Stimulated activated naive B cell treated with anti-CD40 and anti-IgM and Interleukin-4, amounts not matched to agents 10 μg/mL and 1 μg/mL and 100 μg/mL, for 72 hours (primary cell): ENCODE results near the gene TMEM245.

ENCODE experiments used
- ATAC-seq, 2 donors: fragments of 150-1000 bp; cut with Tn5 transposase; replicated peaks; 2 replicates each; pipeline ENCODE4 v1.10.0; 2021; ENCODE audit warnings: moderate library complexity in 1 of 2
- DNase-seq: peaks from one replicate; pipeline ENCODE4 v3.0.0; 2021
- H3K27ac Mint-ChIP-seq: one replicate; pipeline ENCODE4 v1.8.0; 2022; ENCODE audit warnings: mild to moderate bottlenecking, mixed read lengths
- H3K27me3 Mint-ChIP-seq, 2 donors: one replicate each; pipeline ENCODE4 v1.8.0; 2022; ENCODE audit warnings: mixed read lengths in 2 of 2
- H3K36me3 Mint-ChIP-seq, 2 donors: one replicate each; pipeline ENCODE4 v1.8.0; 2022; ENCODE audit warnings: mixed read lengths in 2 of 2, mild to moderate bottlenecking in 1 of 2
- H3K4me1 Mint-ChIP-seq, 2 donors: one replicate each; pipeline ENCODE4 v1.8.0; 2022; ENCODE audit warnings: mixed read lengths in 2 of 2, mild to moderate bottlenecking in 1 of 2
- H3K4me3 Mint-ChIP-seq, 2 donors: one replicate each; pipeline ENCODE4 v1.8.0; 2022; ENCODE audit warnings: mild to moderate bottlenecking in 2 of 2, mixed read lengths in 2 of 2, moderate library complexity in 1 of 2
- H3K9me3 Mint-ChIP-seq, 2 donors: one replicate each; pipeline ENCODE4 v1.8.0; 2022; ENCODE audit warnings: mixed read lengths in 2 of 2, mild to moderate bottlenecking in 1 of 2

The TMEM245 gene

GRCh38 chr9:109121232-109121796 is 1.6 kb upstream of the TMEM245 start:
- Mint-ChIP-seq H3K9me3 (no peaks in the 10 kb centered on the region), H3K4me1 (peaks cover 13 to 28% of the 10 kb centered on the region in 2 donors), H3K27me3 (no peaks in the 10 kb centered on the region), H3K36me3 (peaks cover 6 to 9% of the 10 kb centered on the region in 2 donors), H3K4me3 (no peak overlapping the region), H3K27ac (no peak overlapping the region)
- ATAC-seq (no peak), DNase-seq (no peak)

- Mint-ChIP-seq H3K4me1 (peaks cover 16 to 33% of the 10 kb centered on the region in 2 donors), H3K27me3 (no peaks in the 10 kb centered on the region), H3K9me3 (no peaks in the 10 kb centered on the region), H3K36me3 (peaks cover 6 to 12% of the 10 kb centered on the region in 2 donors), H3K4me3 (peak overlapping the region; percentile 90 to 95), H3K27ac (peak overlapping the region; percentile 9)
- ATAC-seq (no peak), DNase-seq (no peak)
These were observed 550 bp upstream of the TMEM245 start for GRCh38 chr9:109120204-109120789.

- Mint-ChIP-seq H3K9me3 (no peaks in the 10 kb centered on the region), H3K36me3 (peaks cover 6 to 24% of the 10 kb centered on the region in 2 donors), H3K4me3 (peak overlapping the region; percentile 90 to 95), H3K4me1 (peaks cover 21 to 46% of the 10 kb centered on the region in 2 donors), H3K27ac (peak overlapping the region; percentile 85), H3K27me3 (no peaks in the 10 kb centered on the region)
- no peak for DNase-seq
- no peak for ATAC-seq
These were observed 824 bp downstream of the TMEM245 start for GRCh38 chr9:109118808-109119438.

GRCh38 chr9:109117856-109118807 is 1.6 kb downstream of the TMEM245 start:
- peak overlapping the region; percentile 85 for H3K27ac Mint-ChIP-seq
- ATAC-seq: no peak
- peaks cover 22 to 54% of the 10 kb centered on the region in 2 donors for H3K4me1 Mint-ChIP-seq
- H3K4me3 Mint-ChIP-seq: peak overlapping the region; percentile 90 to 95
- H3K9me3 Mint-ChIP-seq: no peaks in the 10 kb centered on the region
- H3K36me3 Mint-ChIP-seq: peaks cover 6 to 26% of the 10 kb centered on the region in 2 donors
- no peak for DNase-seq
- no peaks in the 10 kb centered on the region for H3K27me3 Mint-ChIP-seq

- H3K27ac Mint-ChIP-seq: no peak overlapping the region
- H3K4me3 Mint-ChIP-seq: no peak overlapping the region
- DNase-seq (no peak), ATAC-seq (no peak)
- H3K9me3 Mint-ChIP-seq: no peaks in the 10 kb centered on the region
- H3K4me1 Mint-ChIP-seq: peaks cover 31 to 72% of the 10 kb centered on the region in 2 donors
- H3K36me3 Mint-ChIP-seq: peaks cover 6 to 26% of the 10 kb centered on the region in 2 donors
- no peaks in the 10 kb centered on the region for H3K27me3 Mint-ChIP-seq
These were observed 3.7 kb downstream of the TMEM245 start for GRCh38 chr9:109115931-109116526.

GRCh38 chr9:109114670-109115069 is 5.1 kb downstream of the TMEM245 start:
- Mint-ChIP-seq H3K9me3 (no peaks in the 10 kb centered on the region), H3K4me1 (peaks cover 34 to 83% of the 10 kb centered on the region in 2 donors), H3K36me3 (peaks cover 6 to 26% of the 10 kb centered on the region in 2 donors), H3K27me3 (no peaks in the 10 kb centered on the region), H3K4me3 (no peak overlapping the region), H3K27ac (no peak overlapping the region)
- ATAC-seq (no peak), DNase-seq (no peak)

GRCh38 chr9:109113892-109114609 is 5.7 kb downstream of the TMEM245 start:
- DNase-seq (no peak), ATAC-seq (no peak)
- peaks cover 34 to 85% of the 10 kb centered on the region in 2 donors for H3K4me1 Mint-ChIP-seq
- no peak overlapping the region for H3K27ac Mint-ChIP-seq
- no peaks in the 10 kb centered on the region for H3K27me3 Mint-ChIP-seq
- H3K36me3 Mint-ChIP-seq: peaks cover 6 to 26% of the 10 kb centered on the region in 2 donors
- no peaks in the 10 kb centered on the region for H3K9me3 Mint-ChIP-seq
- no peak overlapping the region for H3K4me3 Mint-ChIP-seq

GRCh38 chr9:109113254-109113653 is 6.5 kb downstream of the TMEM245 start:
- ATAC-seq: no peak
- Mint-ChIP-seq H3K27ac (no peak overlapping the region), H3K27me3 (no peaks in the 10 kb centered on the region), H3K36me3 (peaks cover 6 to 26% of the 10 kb centered on the region in 2 donors), H3K9me3 (no peaks in the 10 kb centered on the region), H3K4me3 (no peak overlapping the region), H3K4me1 (peaks cover 33 to 85% of the 10 kb centered on the region in 2 donors)
- DNase-seq: no peak

- ATAC-seq (peak; percentile 79 to 88), DNase-seq (no peak)
- peak overlapping the region; percentile 43 for H3K27ac Mint-ChIP-seq
- no peaks in the 10 kb centered on the region for H3K9me3 Mint-ChIP-seq
- H3K4me3 Mint-ChIP-seq: peak overlapping the region; percentile 13 to 34
- peaks cover 30 to 77% of the 10 kb centered on the region in 2 donors for H3K4me1 Mint-ChIP-seq
- peaks cover 0 to 17% of the 10 kb centered on the region in 2 donors for H3K36me3 Mint-ChIP-seq
- no peaks in the 10 kb centered on the region for H3K27me3 Mint-ChIP-seq
These were observed 9.3 kb downstream of the TMEM245 start for GRCh38 chr9:109110329-109111021.

- H3K4me3 Mint-ChIP-seq: no peak overlapping the region
- H3K9me3 Mint-ChIP-seq: no peaks in the 10 kb centered on the region
- H3K27me3 Mint-ChIP-seq: no peaks in the 10 kb centered on the region
- ATAC-seq (no peak), DNase-seq (no peak)
- peaks cover 0 to 14% of the 10 kb centered on the region in 2 donors for H3K36me3 Mint-ChIP-seq
- H3K4me1 Mint-ChIP-seq: peaks cover 30 to 73% of the 10 kb centered on the region in 2 donors
- no peak overlapping the region for H3K27ac Mint-ChIP-seq
These were observed 9.8 kb downstream of the TMEM245 start for GRCh38 chr9:109109967-109110328.

GRCh38 chr9:109108318-109108717 is 11.4 kb downstream of the TMEM245 start:
- H3K27me3 Mint-ChIP-seq: no peaks in the 10 kb centered on the region
- peaks cover 30 to 64% of the 10 kb centered on the region in 2 donors for H3K4me1 Mint-ChIP-seq
- ATAC-seq (peak; percentile 71 to 79), DNase-seq (no peak)
- peak overlapping the region in 1 of 2 donors; percentile 22 for H3K4me3 Mint-ChIP-seq
- H3K36me3 Mint-ChIP-seq: peaks cover 7 to 15% of the 10 kb centered on the region in 2 donors
- H3K27ac Mint-ChIP-seq: no peak overlapping the region
- H3K9me3 Mint-ChIP-seq: peaks cover 0 to 2% of the 10 kb centered on the region in 2 donors

GRCh38 chr9:109107402-109108240 is 12.1 kb downstream of the TMEM245 start:
- H3K9me3 Mint-ChIP-seq: peaks cover 2 to 3% of the 10 kb centered on the region in 2 donors
- H3K4me1 Mint-ChIP-seq: peaks cover 34 to 64% of the 10 kb centered on the region in 2 donors
- no peaks in the 10 kb centered on the region for H3K27me3 Mint-ChIP-seq
- ATAC-seq (peak; percentile 47 to 54), DNase-seq (no peak)
- H3K36me3 Mint-ChIP-seq: peaks cover 14 to 22% of the 10 kb centered on the region in 2 donors
- peak overlapping the region in 1 of 2 donors; percentile 0 for H3K4me3 Mint-ChIP-seq
- no peak overlapping the region for H3K27ac Mint-ChIP-seq
